ENCODE data around the gene IPCEF1.
"Not testable (repeated sequence)": the region's sequence is repeated elsewhere in the genome, so short reads cannot be mapped to it uniquely, and the experiment has no call there.

The IPCEF1 gene

GRCh38 chr6:154187203-154187602, 169.4 kb downstream of the IPCEF1 start:
- TF ChIP-seq CTCF (IDR thresholded peaks at IDR 0.05; ENCODE audit: low read depth, low read length) = no peak
- Histone ChIP-seq H3K4me3 (ENCODE audit: low read depth, low read length) (no peak overlapping the region), H3K27me3 (ENCODE audit: insufficient read depth, low read depth, severe bottlenecking) (no peaks in the 10 kb centered on the region), H3K27ac (no peak overlapping the region), H3K36me3 (no peaks in the 10 kb centered on the region), H3K9me3 (ENCODE audit: severe bottlenecking) (no peaks in the 10 kb centered on the region)
- DNase-seq = no peak

- TF ChIP-seq CTCF (IDR thresholded peaks at IDR 0.05; ENCODE audit: low read depth, low read length) = no peak
- Histone ChIP-seq H3K9me3 (ENCODE audit: severe bottlenecking) (no peaks in the 10 kb centered on the region), H3K4me3 (ENCODE audit: low read depth, low read length) (no peak overlapping the region), H3K27ac (no peak overlapping the region), H3K27me3 (ENCODE audit: insufficient read depth, low read depth, severe bottlenecking) (no peaks in the 10 kb centered on the region), H3K36me3 (no peaks in the 10 kb centered on the region)
- DNase-seq = no peak
These were observed 177.2 kb downstream of the IPCEF1 start for GRCh38 chr6:154179434-154179833.

GRCh38 chr6:154172393-154172792, 184.2 kb downstream of the IPCEF1 start:
- peak; percentile 29 for DNase-seq

GRCh38 chr6:154170106-154170505, 186.5 kb downstream of the IPCEF1 start:
- no peak for TF ChIP-seq CTCF (IDR thresholded peaks at IDR 0.05; ENCODE audit: low read depth, low read length)
- DNase-seq = no peak
- Histone ChIP-seq H3K27ac (no peak overlapping the region), H3K9me3 (ENCODE audit: severe bottlenecking) (no peaks in the 10 kb centered on the region), H3K4me3 (ENCODE audit: low read depth, low read length) (no peak overlapping the region), H3K27me3 (ENCODE audit: insufficient read depth, low read depth, severe bottlenecking) (no peaks in the 10 kb centered on the region), H3K36me3 (no peaks in the 10 kb centered on the region)

More at GRCh38 chr6:154172393-154172792, 184.2 kb downstream of the IPCEF1 start:
- not testable (repeated sequence) for H3K36me3 ChIP-seq; H3K27me3 ChIP-seq (ENCODE audit: insufficient read depth, low read depth, severe bottlenecking); H3K9me3 ChIP-seq (ENCODE audit: severe bottlenecking); H3K27ac ChIP-seq; H3K4me3 ChIP-seq (ENCODE audit: low read depth, low read length)

- H3K9me3 ChIP-seq (ENCODE audit: severe bottlenecking) = no peaks in the 10 kb centered on the region
- no peaks in the 10 kb centered on the region for H3K27me3 ChIP-seq (ENCODE audit: insufficient read depth, low read depth, severe bottlenecking)
- H3K4me3 ChIP-seq (ENCODE audit: low read depth, low read length) = no peak overlapping the region
- DNase-seq = no peak
- no peak overlapping the region for H3K27ac ChIP-seq
- H3K36me3 ChIP-seq = no peaks in the 10 kb centered on the region
- no peak for TF ChIP-seq CTCF (IDR thresholded peaks at IDR 0.05; ENCODE audit: low read depth, low read length)
These were observed 187.3 kb downstream of the IPCEF1 start for GRCh38 chr6:154169193-154169847.

GRCh38 chr6:154167126-154167525, 189.5 kb downstream of the IPCEF1 start:
- H3K4me3 ChIP-seq (ENCODE audit: low read depth, low read length) = no peak overlapping the region
- H3K9me3 ChIP-seq (ENCODE audit: severe bottlenecking) = no peaks in the 10 kb centered on the region
- H3K27ac ChIP-seq = no peak overlapping the region
- DNase-seq = no peak
- H3K27me3 ChIP-seq (ENCODE audit: insufficient read depth, low read depth, severe bottlenecking) = no peaks in the 10 kb centered on the region
- no peaks in the 10 kb centered on the region for H3K36me3 ChIP-seq
- no peak for TF ChIP-seq CTCF (IDR thresholded peaks at IDR 0.05; ENCODE audit: low read depth, low read length)
